Activated CD4-positive, alpha-beta memory T cell treated with anti-CD3 and anti-CD28 coated beads for 36 hours (primary cell): ENCODE results near the gene ZNF232. TPM values are rescaled to one million over a fixed set of nuclear protein-coding genes. Genes with fewer than 3 reads are reported as not detected.
"Not testable (repeated sequence)": the region's sequence is repeated elsewhere in the genome, so short reads cannot be mapped to it uniquely, and the experiment has no call there.

Experiments used
- CTCF ChIA-PET: fragments of 350-600 bp; sonication (Branson Sonifier 250); formaldehyde crosslinking; loops from one replicate; lab custom pipeline; 2021; ENCODE audit warnings: antibody characterized with exemption, inconsistent platforms; lab: Charles Lee
- POLR2A ChIA-PET: fragments of 350-600 bp; sonication (Branson Sonifier 250); formaldehyde crosslinking; loops from one replicate; lab custom pipeline; 2021; ENCODE audit warnings: antibody characterized with exemption; lab: Charles Lee
- DNase-seq: peaks from one replicate; pipeline ENCODE4 v3.0.0-alpha.2; 2020
- H3K27ac Mint-ChIP-seq: one replicate; pipeline ENCODE4 v1.8.0; 2021; ENCODE audit warnings: mixed read lengths
- H3K27me3 Mint-ChIP-seq: one replicate; pipeline ENCODE4 v1.8.0; 2021; ENCODE audit warnings: mixed read lengths
- H3K36me3 Mint-ChIP-seq: one replicate; pipeline ENCODE4 v1.8.0; 2021; ENCODE audit warnings: mixed read lengths
- H3K4me1 Mint-ChIP-seq: one replicate; pipeline ENCODE4 v1.8.0; 2021; ENCODE audit warnings: low read depth, mixed read lengths
- H3K4me3 Mint-ChIP-seq: one replicate; pipeline ENCODE4 v1.8.0; 2021; ENCODE audit warnings: mild to moderate bottlenecking, mixed read lengths
- H3K9me3 Mint-ChIP-seq: one replicate; pipeline ENCODE4 v1.8.0; 2021; ENCODE audit warnings: mixed read lengths
- intact Hi-C: fragments of 100-400 bp; cut with micrococcal nuclease; formaldehyde crosslinking; loops from one replicate; pipeline ENCODE4 v1.15.1; 2023
- total RNA-seq, 2 experiments: library from RNA; stranded (reverse); gene quantifications; one replicate each; pipeline ENCODE4 v1.2.3, GENCODE V29; 2021

Gene ZNF232
- total RNA-seq: 10 to 100 TPM; 13.6 to 14.2 TPM

DNA sequence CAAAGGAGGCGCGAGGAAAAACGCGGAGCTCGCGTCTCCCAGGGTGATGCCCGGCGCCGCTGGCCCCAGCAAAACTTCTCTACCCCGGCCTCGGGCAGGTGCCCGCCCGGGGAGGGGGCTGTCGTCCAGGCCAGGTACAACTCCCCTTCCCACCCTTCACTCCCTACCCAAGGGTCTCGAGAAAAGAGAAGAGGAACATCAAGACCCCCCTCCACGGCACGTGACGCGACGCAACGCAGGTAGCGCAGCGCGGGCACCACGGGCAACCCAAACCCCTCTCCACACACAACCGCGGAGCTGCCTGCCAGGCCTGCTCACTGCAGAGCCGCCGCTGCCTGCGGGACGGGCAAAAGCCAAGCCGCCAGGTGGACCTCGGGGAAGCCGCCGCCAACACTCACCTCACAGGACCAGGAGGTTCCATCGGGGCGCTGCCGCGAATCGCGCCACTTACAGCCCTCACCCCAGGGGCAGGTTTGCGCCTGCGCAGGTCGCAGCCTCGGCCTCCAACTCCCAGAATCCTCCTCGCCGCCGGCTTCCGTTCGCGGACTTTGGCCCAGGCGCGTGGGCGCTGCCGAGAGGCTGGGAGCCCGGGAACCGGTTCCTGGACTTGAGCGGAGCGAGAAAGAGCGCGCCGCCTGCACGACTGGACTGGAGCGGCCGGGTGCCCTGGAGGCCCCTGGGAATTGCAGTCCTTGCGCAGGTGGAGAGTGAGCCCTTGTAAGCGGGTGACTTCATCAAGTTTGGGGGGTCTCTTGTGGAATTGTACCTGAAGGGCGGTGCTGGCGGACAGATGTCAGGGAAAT lies at the start of gene ZNF232:
Gene ZNF232, minus strand, starts transcription at position 477 of the 803 bp plus-strand sequence. Its CDS starts 56 bp downstream, at position 421.
- peaks cover 3% of the 10 kb centered on the region for H3K9me3 Mint-ChIP-seq
- peak within 1 kb of the TSS; percentile 35 for H3K27ac Mint-ChIP-seq
- intact Hi-C loops: loop anchor here (2.0 kb wide), 2 partner anchors 79 to 81 kb away; partner anchors contain the start of gene ZNF594
- peak within 1 kb of the TSS; percentile 78 for H3K4me3 Mint-ChIP-seq
- H3K27me3 Mint-ChIP-seq: peaks cover 14% of the 10 kb centered on the region
- H3K4me1 Mint-ChIP-seq: peaks cover 27% of the 10 kb centered on the region
- H3K36me3 Mint-ChIP-seq: peaks cover 51% of the 10 kb centered on the region
- ChIA-PET POLR2A (interaction anchor here (0.6 to 3.4 kb wide), 3 partner anchors 33 to 171 kb away, joined by 4 to 13 read pairs (median 4); partner anchors contain the start of gene ZFP3), CTCF (interaction anchor here (0.6 to 1.9 kb wide), 4 partner anchors 33 to 203 kb away, joined by 3 to 7 read pairs (median 4); partner anchors contain the start of gene ZFP3)
- peak; percentile 96 for DNase-seq

GRCh38 chr17:5160702-5161101 lies 49.0 kb upstream of the ZNF232 start:
- H3K9me3 Mint-ChIP-seq, CTCF ChIA-PET, intact Hi-C loops, DNase-seq, H3K4me1 Mint-ChIP-seq, H3K27ac Mint-ChIP-seq, H3K36me3 Mint-ChIP-seq, POLR2A ChIA-PET, H3K4me3 Mint-ChIP-seq: not testable (repeated sequence)
- H3K27me3 Mint-ChIP-seq: peaks cover 18% of the 10 kb centered on the region

DNA sequence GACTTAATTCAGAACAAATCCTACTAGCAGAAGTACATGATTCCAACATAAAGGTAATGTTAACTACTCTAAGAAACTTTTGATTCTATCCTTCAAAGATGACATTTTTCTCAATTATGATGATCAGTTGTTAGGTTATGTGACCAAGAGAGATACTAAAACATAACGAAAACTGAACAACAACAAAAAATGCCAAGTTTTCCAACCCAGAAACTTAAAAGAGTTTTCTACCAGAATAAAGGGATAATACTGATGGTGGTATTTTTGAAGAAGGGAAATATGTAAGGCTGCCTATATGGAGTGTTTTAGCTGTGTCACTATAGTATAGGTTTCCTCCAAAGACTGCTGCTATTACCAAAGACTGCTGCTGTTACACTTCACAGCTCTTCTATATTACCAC lies 34.4 kb upstream of the ZNF232 start:
- intact Hi-C loops, H3K4me1 Mint-ChIP-seq, DNase-seq, H3K4me3 Mint-ChIP-seq, H3K9me3 Mint-ChIP-seq, H3K27ac Mint-ChIP-seq, H3K36me3 Mint-ChIP-seq, CTCF ChIA-PET, POLR2A ChIA-PET: not testable (repeated sequence)
- H3K27me3 Mint-ChIP-seq: peaks cover 12% of the 10 kb centered on the region

DNA sequence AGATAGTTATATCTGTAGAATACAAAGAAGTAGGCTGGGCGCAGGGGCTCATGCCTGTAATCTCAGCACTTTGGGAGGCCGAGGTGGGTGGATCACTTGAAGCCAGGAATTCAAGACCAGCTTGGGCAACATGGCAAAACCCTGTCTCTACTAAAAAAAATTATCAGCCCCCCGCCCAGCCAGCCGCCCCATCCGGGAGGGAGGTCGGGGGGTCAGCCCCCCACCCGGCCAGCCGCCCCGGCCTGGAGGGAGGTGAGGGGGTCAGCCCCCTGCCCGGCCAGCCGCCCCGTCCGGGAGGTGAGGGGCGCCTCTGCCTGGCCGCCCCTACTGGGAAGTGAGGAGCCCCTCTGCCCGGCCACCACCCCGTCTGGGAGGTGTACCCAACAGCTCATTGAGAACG lies 31.2 kb upstream of the ZNF232 start:
- H3K27me3 Mint-ChIP-seq, POLR2A ChIA-PET: not testable (repeated sequence)

DNA sequence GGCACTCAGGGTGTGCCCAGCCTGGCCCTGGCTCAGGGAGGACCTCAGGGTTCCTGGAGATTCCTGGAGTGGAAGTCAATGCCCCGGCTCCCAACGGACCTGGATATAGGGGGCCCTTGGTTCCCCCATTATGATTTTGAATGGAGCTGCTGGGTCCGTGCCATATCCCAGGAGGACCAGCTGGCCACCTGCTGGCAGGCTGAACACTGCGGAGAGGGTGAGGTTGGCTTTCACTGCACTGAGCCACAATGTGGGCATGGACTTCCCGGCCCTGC lies 27.7 kb upstream of the ZNF232 start:
- intact Hi-C loops: no loop called here
- CTCF ChIA-PET: no interaction called here
- no peaks in the 10 kb centered on the region for H3K36me3 Mint-ChIP-seq
- no peaks in the 10 kb centered on the region for H3K4me1 Mint-ChIP-seq
- H3K27ac Mint-ChIP-seq: no peak overlapping the region
- H3K4me3 Mint-ChIP-seq: no peak overlapping the region
- no peaks in the 10 kb centered on the region for H3K27me3 Mint-ChIP-seq
- H3K9me3 Mint-ChIP-seq: no peaks in the 10 kb centered on the region
- DNase-seq: peak; percentile 6
- POLR2A ChIA-PET: no interaction called here

More for the DNA sequence above, 31.2 kb upstream of the ZNF232 start:
- intact Hi-C loops, H3K9me3 Mint-ChIP-seq, H3K4me1 Mint-ChIP-seq, CTCF ChIA-PET, H3K27ac Mint-ChIP-seq, H3K36me3 Mint-ChIP-seq, DNase-seq, H3K4me3 Mint-ChIP-seq: not testable (repeated sequence)

DNA sequence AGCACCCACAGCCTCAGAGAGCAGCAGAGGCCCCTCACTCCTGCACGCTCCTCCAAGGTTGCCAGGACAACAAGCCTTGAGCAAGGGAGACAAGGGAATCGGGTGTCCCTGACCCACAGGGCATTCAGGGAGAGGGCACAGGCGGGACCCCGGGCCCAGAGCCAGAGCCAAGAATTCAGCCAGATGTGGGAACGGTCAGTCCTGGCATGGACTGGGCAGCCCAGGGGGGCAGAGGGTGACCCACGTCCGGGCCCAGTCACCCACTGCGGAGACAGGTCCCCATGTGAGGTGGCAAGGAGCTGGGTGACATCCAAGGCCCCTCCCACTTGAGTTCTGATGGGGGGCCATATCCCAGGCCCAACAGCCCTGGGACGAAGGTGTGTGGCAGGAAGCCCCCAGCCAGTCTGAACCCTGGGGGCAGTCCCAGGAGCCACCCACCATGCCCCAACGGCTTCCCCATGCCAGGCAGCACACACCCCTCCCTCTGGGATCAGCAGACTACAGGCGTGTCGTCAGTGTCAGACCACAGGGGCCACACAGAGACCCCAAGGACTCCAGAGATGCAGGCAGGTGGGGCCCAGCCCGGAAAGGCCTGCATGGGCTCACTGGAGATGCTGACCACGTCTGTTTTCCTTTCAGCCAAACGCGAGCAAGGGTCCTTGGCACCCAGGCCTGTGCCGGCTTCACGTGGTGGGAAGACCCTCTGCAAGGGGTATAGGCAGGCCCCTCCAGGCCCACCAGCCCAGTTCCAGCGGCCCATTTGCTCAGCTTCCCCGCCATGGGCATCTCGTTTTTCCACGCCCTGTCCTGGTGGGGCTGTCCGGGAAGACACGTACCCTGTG lies 27.2 kb upstream of the ZNF232 start:
- Mint-ChIP-seq H3K4me1 (no peaks in the 10 kb centered on the region), H3K36me3 (no peaks in the 10 kb centered on the region), H3K27me3 (no peaks in the 10 kb centered on the region), H3K4me3 (no peak overlapping the region), H3K9me3 (no peaks in the 10 kb centered on the region), H3K27ac (no peak overlapping the region)
- CTCF ChIA-PET: no interaction called here
- POLR2A ChIA-PET: no interaction called here
- intact Hi-C loops: no loop called here
- DNase-seq: no peak

DNA sequence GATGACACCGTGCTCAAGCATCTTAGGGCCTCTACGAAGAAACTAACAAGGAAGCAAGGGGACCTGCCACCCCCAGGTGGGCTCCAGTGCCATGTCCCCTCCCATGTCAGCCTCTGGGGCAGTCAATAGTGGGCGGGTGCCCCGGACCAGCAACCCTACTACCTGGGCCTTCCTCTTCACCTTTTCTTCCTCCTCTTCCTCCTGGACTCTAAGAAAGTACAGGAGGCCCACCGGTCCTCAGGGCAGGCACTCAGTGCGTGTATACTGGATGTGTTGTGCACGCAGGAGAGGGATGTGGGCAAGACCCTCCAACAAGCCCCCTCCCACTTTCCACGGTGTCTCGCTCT lies 26.5 kb upstream of the ZNF232 start:
- CTCF ChIA-PET, POLR2A ChIA-PET, DNase-seq, H3K36me3 Mint-ChIP-seq, intact Hi-C loops, H3K27ac Mint-ChIP-seq, H3K27me3 Mint-ChIP-seq, H3K4me3 Mint-ChIP-seq, H3K4me1 Mint-ChIP-seq, H3K9me3 Mint-ChIP-seq: not testable (repeated sequence)

- CTCF ChIA-PET, DNase-seq: not testable (repeated sequence)
These were observed 26.0 kb upstream of the ZNF232 start for GRCh38 chr17:5137511-5138197.

DNA sequence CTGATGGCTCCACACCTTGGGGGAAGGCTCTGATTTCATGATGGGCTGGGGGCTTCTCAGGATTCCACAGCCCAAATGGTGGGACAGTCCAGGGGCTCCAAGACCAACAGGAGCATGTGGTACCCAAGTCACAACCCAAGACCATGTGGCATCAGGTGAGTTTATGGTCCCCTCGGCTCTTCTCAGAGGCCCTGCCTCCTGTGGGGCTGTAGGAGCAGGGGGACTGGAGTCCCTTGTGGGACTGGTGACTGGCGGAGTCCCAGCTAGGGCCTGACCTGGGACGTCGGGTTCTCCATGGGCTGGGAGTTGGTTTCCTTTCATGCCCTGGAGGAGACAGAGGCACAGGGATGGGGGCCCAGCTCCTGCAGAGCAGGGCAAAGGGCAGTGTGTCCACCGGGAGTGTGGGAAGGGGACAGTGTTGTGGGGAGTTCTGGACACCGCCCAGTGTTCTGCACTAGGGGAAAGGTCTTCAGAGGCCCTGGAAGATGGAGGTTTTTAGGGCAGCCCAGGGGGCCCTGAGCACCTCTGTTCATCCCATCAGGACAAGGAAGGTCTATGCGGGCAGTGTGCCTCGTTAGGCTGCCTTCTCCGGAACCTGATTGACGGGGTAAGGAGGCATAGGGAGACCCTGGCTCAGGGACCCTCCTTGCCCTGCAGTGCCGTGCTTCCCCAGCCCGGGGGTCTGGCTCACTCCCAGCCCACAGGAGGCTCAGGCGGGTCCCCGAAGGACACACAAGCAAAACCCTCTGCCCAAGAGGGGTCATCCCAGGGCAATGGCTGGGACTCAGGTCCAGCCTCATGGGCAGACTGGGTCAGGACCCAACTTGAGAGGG lies 25.1 kb upstream of the ZNF232 start:
- DNase-seq: peak; percentile 6
- H3K36me3 Mint-ChIP-seq, H3K4me1 Mint-ChIP-seq, POLR2A ChIA-PET, H3K27me3 Mint-ChIP-seq, intact Hi-C loops, CTCF ChIA-PET, H3K27ac Mint-ChIP-seq, H3K4me3 Mint-ChIP-seq, H3K9me3 Mint-ChIP-seq: not testable (repeated sequence)

More at GRCh38 chr17:5137511-5138197, 26.0 kb upstream of the ZNF232 start:
- H3K36me3 Mint-ChIP-seq, H3K9me3 Mint-ChIP-seq, H3K4me3 Mint-ChIP-seq, POLR2A ChIA-PET, intact Hi-C loops, H3K27ac Mint-ChIP-seq, H3K4me1 Mint-ChIP-seq, H3K27me3 Mint-ChIP-seq: not testable (repeated sequence)

DNA sequence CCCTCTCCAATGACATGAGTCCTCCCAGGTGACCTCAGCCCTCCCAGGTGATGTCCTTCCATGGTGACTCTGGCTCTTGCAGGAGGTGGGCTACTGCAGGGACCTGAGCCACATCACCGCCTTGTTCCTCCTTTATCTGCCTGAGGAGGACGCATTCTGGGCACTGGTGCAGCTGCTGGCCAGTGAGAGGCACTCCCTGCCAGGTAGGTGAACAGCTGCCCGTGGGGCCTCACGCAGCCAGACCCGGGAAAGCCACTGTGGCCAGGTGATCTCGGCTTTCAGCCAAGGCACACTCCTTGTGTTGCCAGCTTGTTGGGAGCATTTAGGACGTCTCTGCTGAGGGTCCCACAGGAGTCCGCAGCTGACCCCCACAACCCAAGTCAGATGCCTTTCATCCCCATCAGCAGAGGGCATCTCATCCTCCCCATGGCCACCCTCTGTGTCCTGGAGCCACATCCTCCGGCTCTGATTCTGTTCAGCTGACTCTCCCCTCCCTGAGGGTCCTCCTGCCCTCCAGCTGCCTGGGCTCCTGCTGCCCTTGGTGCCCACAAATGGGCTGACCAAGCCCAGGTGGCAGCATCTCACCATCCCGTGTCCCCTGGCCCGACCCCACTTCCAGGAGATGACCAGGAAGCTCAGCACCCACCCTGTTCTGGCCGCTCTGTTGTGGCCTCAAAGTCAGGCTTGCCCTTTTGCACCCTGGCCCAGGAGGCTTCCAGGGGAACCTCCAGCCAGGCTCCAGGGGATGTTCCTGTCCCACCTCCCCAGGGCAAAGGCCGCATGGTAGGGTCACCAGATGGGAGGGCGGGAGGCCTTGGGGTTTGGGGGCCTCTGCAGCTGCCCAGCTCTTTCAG lies 24.3 kb upstream of the ZNF232 start:
- DNase-seq: peak; percentile 4
- H3K9me3 Mint-ChIP-seq: no peaks in the 10 kb centered on the region
- intact Hi-C loops: no loop called here

DNA sequence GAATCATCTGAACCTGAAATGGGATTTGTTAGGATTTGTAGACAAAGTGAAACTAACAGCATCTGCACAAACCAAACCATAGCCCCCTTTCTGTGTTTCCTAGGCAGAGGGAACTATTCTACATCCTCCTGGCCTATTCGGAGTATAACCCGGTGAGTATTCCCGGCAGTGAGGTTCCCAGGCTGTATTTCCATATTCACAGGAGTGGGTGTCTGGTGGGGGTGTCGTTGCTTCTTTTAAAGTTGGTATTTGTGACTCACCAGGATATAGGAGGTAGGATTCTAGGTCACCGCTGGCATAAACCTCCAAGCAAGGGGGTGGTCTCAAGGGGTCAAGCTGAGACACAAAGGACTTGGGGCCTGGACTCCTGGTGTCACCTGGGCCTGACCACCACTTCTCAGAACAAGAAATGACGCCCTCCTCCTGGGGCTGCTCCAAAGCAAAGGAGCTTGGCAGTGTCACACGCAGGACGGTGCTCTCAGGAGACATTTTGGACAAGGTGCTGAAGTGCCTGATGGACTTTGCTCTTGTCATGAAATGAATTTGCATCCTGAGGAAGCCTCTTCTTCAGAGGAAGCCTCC lies 23.5 kb upstream of the ZNF232 start:
- H3K27me3 Mint-ChIP-seq, intact Hi-C loops, H3K36me3 Mint-ChIP-seq, POLR2A ChIA-PET, CTCF ChIA-PET, H3K4me1 Mint-ChIP-seq, H3K4me3 Mint-ChIP-seq, H3K27ac Mint-ChIP-seq, H3K9me3 Mint-ChIP-seq, DNase-seq: not testable (repeated sequence)

More for the DNA sequence above, 24.3 kb upstream of the ZNF232 start:
- no peaks in the 10 kb centered on the region for H3K27me3 Mint-ChIP-seq
- CTCF ChIA-PET: no interaction called here
- H3K36me3 Mint-ChIP-seq: no peaks in the 10 kb centered on the region
- H3K4me1 Mint-ChIP-seq: no peaks in the 10 kb centered on the region
- no peak overlapping the region for H3K27ac Mint-ChIP-seq
- H3K4me3 Mint-ChIP-seq: no peak overlapping the region
- POLR2A ChIA-PET: no interaction called here
